ENCODE data around the gene MRPL45. TPM values are rescaled to one million over a fixed set of nuclear protein-coding genes. Genes with fewer than 3 reads are reported as not detected.

MRPL45 gene
- total and polyA plus RNA-seq, 2 donors (not counting 3 experiments of a cell fraction or from before 2014, with no cell fraction given) = 41.2 to 45.5 TPM

DNA sequence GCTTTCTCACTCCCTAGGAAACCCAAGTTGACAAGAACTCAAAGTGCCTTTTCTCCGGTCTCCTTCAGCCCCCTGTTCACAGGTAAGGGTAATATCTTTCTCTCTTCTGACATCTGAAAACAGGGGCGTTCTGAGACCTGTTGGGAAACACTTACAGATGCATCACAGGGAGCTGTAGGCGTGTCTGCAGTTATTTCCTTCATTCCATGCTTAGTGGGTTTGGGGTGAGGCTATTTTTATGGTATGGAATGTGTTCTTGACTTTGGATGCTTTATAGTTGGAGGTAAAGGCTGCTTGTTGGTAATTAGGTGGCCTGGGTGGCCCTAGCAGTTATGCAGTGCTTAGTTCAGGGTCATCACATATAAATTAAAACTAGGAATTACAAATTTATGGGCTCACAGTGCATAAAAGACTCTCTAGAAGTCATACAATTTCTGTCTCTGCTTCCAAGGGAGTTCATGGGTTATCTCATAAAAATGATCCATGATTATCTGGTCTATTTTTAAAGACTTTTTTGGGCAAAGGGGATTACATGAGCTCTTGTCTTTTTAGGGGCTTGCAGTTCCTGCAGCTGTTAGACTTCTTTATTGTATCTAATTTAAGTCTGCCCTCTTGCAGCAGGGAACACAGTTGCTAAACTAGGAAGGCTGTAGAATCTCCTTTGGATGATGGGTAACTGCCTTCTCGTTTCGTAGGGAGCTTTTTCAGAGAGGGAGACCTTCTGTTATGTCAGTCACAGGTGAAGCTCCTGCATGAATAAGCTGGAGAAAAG is 64.9 kb downstream of the MRPL45 start:
- dilution Hi-C loops (cut with MboI; ENCODE audit: extremely low pct_ligation_motif_present, low sequenced_read_pairs) = no loop called here
- H3K36me3 ChIP-seq (ENCODE audit: control insufficient read depth in 2 of 2, extremely low read depth in 1 of 2, insufficient read depth in 2 of 2, low read length in 2 of 2) = peaks cover 0 to 4% of the 10 kb centered on the region in 2 experiments
- BruUV-seq (replicated peaks) = no TSS peak
- H3K9me3 ChIP-seq (replicated peaks; ENCODE audit: control insufficient read depth, insufficient read depth, low read length) = no peaks in the 10 kb centered on the region
- ChIA-PET POLR2A (no interaction called here), CTCF (interaction anchor here (0.9 to 4.6 kb wide), 4 partner anchors 9 to 52 kb away, joined by 3 to 32 read pairs (median 6); no protein-coding TSS in a partner anchor)
- H3K4me1 ChIP-seq (ENCODE audit: control insufficient read depth, extremely low read depth, insufficient read depth, low read length) = no peaks in the 10 kb centered on the region
- H3K4me3 ChIP-seq (replicated peaks in 1 of 3; ENCODE audit: insufficient read depth in 1 of 3, low read depth in 1 of 3, low read length in 3 of 3) = no peak overlapping the region
- H2AFZ ChIP-seq (ENCODE audit: low read depth, low read length) = no peak overlapping the region
- peaks cover 2% of the 10 kb centered on the region for H4K20me1 ChIP-seq (replicated peaks; ENCODE audit: control insufficient read depth, extremely low read depth, insufficient read depth, low read length)
- FAIRE-seq (no peak), DNase-seq (ENCODE audit: low read depth, low spot score) (no peak)
- intact Hi-C loops (cut with micrococcal nuclease) = no loop called here
- no peak overlapping the region for H3K27ac ChIP-seq (ENCODE audit: insufficient read depth, low read depth, low read length)
- no peaks in the 10 kb centered on the region for H3K9me1 ChIP-seq (replicated peaks; ENCODE audit: control insufficient read depth, extremely low read depth, insufficient read depth, low read length)
- TF ChIP-seq, protein P1, sequence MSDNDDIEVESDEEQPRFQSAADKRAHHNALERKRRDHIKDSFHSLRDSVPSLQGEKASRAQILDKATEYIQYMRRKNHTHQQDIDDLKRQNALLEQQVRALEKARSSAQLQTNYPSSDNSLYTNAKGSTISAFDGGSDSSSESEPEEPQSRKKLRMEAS (IDR thresholded peaks at IDR 0.05; ENCODE audit: insufficient read depth, insufficient read length) = no peak
- TF ChIP-seq, protein P2, sequence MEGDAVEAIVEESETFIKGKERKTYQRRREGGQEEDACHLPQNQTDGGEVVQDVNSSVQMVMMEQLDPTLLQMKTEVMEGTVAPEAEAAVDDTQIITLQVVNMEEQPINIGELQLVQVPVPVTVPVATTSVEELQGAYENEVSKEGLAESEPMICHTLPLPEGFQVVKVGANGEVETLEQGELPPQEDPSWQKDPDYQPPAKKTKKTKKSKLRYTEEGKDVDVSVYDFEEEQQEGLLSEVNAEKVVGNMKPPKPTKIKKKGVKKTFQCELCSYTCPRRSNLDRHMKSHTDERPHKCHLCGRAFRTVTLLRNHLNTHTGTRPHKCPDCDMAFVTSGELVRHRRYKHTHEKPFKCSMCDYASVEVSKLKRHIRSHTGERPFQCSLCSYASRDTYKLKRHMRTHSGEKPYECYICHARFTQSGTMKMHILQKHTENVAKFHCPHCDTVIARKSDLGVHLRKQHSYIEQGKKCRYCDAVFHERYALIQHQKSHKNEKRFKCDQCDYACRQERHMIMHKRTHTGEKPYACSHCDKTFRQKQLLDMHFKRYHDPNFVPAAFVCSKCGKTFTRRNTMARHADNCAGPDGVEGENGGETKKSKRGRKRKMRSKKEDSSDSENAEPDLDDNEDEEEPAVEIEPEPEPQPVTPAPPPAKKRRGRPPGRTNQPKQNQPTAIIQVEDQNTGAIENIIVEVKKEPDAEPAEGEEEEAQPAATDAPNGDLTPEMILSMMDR (IDR thresholded peaks at IDR 0.05; ENCODE audit: extremely low read depth in 1 of 2, insufficient read depth in 1 of 2, low read depth in 1 of 2, low read length in 2 of 2) = no peak
- TF ChIP-seq POLR2AphosphoS5 (IDR thresholded peaks at IDR 0.05; ENCODE audit: insufficient read depth, low read depth, low read length) = no peak
- no peak for TF ChIP-seq GATA2 (IDR thresholded peaks at IDR 0.05; ENCODE audit: insufficient read depth, insufficient read length, low read depth, low read length)
- TF ChIP-seq EZH2 (IDR thresholded peaks at IDR 0.05; ENCODE audit: borderline replicate concordance, low read depth, low read length, severe bottlenecking) = no peak
- TF ChIP-seq FOS (IDR thresholded peaks at IDR 0.05; ENCODE audit: borderline replicate concordance, insufficient read depth, low read length) = no peak
- no peak for TF ChIP-seq JUN (IDR thresholded peaks at IDR 0.05; ENCODE audit: borderline replicate concordance, insufficient read depth, insufficient read length, low read depth)
- no peak for TF ChIP-seq MYC (IDR thresholded peaks at IDR 0.05; ENCODE audit: low read depth, low read length)
- TF ChIP-seq POLR2A (IDR thresholded peaks at IDR 0.05; ENCODE audit: low read depth, low read length) = no peak
- no peak overlapping the region for H3K9ac ChIP-seq (replicated peaks; ENCODE audit: extremely low read depth, insufficient read depth, low read length)
- H3K79me2 ChIP-seq (ENCODE audit: control insufficient read depth, insufficient read depth, low read length) = peaks cover 2% of the 10 kb centered on the region
- no peaks in the 10 kb centered on the region for H3K27me3 ChIP-seq (ENCODE audit: control insufficient read depth in 2 of 2, insufficient read depth in 2 of 2, low read length in 2 of 2)
- no peak overlapping the region for H3K4me2 ChIP-seq (ENCODE audit: insufficient read depth, low read length)

All from endothelial cell of umbilical vein (primary cell).